ENCODE data around the gene PTGR2.
"Not testable (repeated sequence)": the region's sequence is repeated elsewhere in the genome, so short reads cannot be mapped to it uniquely, and the experiment has no call there.

The PTGR2 gene

DNA sequence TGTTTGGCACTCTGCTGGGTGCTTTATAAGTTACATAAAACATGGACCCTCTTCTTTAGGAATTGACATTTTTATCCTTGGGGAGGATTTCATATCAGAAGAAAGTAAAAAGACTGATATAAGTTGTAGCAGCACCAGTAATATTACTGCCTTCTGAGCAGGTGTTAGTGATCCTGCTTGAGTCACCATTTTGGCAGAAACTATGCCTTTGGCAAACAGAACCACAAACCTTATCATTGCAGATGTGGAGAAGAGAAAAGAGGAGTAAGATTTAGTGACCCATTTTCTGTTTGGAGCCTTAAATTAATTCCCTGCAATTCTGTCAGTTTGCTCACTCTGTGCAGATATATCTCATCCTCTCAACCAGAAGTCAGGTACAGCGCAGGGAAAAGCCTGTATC lies 58.0 kb downstream of the PTGR2 start:
- peak overlapping the region; percentile 43 for H3K27ac Mint-ChIP-seq
- peaks cover 12% of the 10 kb centered on the region for H3K9me3 Mint-ChIP-seq
- peaks cover 78% of the 10 kb centered on the region for H3K36me3 Mint-ChIP-seq (ENCODE audit: low read depth)
- no peak for DNase-seq
- H3K4me1 Mint-ChIP-seq, result no peaks in the 10 kb centered on the region
- no peaks in the 10 kb centered on the region for H3K27me3 Mint-ChIP-seq (ENCODE audit: low read depth, poor library complexity)
- no peak overlapping the region for H3K4me3 Mint-ChIP-seq
- TF ChIP-seq, protein P1, sequence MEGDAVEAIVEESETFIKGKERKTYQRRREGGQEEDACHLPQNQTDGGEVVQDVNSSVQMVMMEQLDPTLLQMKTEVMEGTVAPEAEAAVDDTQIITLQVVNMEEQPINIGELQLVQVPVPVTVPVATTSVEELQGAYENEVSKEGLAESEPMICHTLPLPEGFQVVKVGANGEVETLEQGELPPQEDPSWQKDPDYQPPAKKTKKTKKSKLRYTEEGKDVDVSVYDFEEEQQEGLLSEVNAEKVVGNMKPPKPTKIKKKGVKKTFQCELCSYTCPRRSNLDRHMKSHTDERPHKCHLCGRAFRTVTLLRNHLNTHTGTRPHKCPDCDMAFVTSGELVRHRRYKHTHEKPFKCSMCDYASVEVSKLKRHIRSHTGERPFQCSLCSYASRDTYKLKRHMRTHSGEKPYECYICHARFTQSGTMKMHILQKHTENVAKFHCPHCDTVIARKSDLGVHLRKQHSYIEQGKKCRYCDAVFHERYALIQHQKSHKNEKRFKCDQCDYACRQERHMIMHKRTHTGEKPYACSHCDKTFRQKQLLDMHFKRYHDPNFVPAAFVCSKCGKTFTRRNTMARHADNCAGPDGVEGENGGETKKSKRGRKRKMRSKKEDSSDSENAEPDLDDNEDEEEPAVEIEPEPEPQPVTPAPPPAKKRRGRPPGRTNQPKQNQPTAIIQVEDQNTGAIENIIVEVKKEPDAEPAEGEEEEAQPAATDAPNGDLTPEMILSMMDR (IDR thresholded peaks at IDR 0.05), result no peak

DNA sequence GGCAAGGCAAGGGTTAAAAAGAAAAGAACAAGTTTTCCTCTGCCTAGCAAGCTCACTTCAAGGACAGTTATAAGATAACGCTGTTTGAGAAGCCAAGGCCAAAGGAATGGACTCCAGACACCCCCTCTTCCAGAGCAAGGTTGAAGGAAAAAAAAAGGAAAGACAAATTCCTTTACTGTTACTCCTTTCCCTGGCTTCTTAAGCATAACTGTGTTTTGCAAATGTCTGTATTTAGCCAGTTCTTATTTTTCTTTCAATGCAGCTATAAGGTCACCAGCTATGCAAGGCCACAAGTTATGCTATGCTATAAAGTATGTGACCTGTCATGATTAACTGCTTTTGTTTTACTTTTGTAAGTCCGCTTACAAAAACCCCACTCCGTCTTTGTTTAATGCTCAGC lies 61.6 kb downstream of the PTGR2 start:
- H3K27ac Mint-ChIP-seq, result no peak overlapping the region
- H3K36me3 Mint-ChIP-seq (ENCODE audit: low read depth), result peaks cover 71% of the 10 kb centered on the region
- no peak overlapping the region for H3K4me3 Mint-ChIP-seq
- H3K4me1 Mint-ChIP-seq, result no peaks in the 10 kb centered on the region
- TF ChIP-seq, protein P1 (IDR thresholded peaks at IDR 0.05), result no peak
- peaks cover 12% of the 10 kb centered on the region for H3K9me3 Mint-ChIP-seq
- H3K27me3 Mint-ChIP-seq (ENCODE audit: low read depth, poor library complexity), result no peaks in the 10 kb centered on the region
- no peak for DNase-seq

DNA sequence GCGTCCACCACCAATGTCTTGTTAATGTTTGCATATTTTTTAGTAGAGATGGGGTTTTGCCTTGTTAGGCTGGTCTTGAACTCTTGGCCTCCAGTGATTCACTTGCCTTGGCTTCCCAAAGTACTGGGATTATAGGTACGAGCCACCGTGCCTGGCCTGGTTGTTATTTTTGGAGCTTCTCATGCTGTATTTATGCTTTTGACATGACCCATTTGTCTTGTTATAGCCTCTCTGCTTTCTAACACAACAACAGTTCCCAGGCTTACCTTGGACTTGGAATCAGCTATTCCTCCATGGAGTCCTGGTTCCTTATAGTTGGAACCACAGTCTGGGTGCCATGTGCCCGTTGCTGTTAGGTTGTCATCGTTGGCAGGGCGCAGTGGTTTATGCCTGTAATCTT lies 64.7 kb downstream of the PTGR2 start:
- TF ChIP-seq, protein P1 (IDR thresholded peaks at IDR 0.05), result no peak
- no peaks in the 10 kb centered on the region for H3K27me3 Mint-ChIP-seq (ENCODE audit: low read depth, poor library complexity)
- H3K9me3 Mint-ChIP-seq, result peaks cover 12% of the 10 kb centered on the region
- no peak for DNase-seq
- H3K4me1 Mint-ChIP-seq, result no peaks in the 10 kb centered on the region
- no peak overlapping the region for H3K4me3 Mint-ChIP-seq
- H3K27ac Mint-ChIP-seq, result peak overlapping the region; percentile 32
- H3K36me3 Mint-ChIP-seq (ENCODE audit: low read depth), result peaks cover 59% of the 10 kb centered on the region

DNA sequence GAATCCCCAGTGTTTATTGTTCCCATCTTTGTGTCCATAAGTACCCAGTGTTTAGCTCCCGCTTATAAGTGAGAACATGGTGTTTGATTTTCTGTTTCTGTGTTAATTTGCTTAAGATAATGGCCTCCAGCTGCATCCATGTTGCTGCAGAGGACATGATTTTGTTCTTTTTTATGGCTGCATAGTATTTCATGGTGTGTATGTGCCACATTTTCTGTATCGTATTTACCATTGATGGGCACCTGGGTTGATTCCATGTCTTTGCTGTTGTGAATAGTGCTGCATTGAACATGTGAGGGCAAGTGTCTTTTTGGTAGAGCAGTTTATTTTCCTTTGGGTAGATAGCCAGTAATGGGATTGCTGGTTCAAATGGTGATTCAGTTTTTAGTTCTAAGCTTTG lies 67.8 kb downstream of the PTGR2 start:
- H3K36me3 Mint-ChIP-seq (ENCODE audit: low read depth), result peaks cover 54% of the 10 kb centered on the region
- H3K9me3 Mint-ChIP-seq; H3K27me3 Mint-ChIP-seq (ENCODE audit: low read depth, poor library complexity); H3K4me3 Mint-ChIP-seq; H3K4me1 Mint-ChIP-seq; H3K27ac Mint-ChIP-seq; DNase-seq: not testable (repeated sequence)

DNA sequence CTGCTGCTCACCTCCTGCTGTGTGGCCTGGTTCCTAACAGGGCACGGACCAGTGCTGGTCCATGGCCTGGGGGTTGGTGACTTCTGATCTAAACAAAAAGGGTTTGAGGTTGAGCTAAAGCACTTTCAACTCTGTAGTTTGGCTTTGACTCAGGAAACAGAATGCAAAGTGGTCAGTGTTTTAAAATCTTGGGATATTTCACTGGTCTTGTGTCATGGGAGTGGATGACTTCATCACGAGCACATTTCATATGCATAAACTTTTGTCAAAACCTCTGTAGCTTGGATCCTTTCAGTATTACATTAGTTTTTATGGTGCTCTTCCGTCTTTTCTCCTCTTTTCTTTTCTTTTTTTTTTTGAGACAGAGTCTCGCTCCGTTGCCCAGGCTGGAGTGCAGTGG lies 72.7 kb downstream of the PTGR2 start:
- no peaks in the 10 kb centered on the region for H3K27me3 Mint-ChIP-seq (ENCODE audit: low read depth, poor library complexity)
- no peak overlapping the region for H3K27ac Mint-ChIP-seq
- peaks cover 75% of the 10 kb centered on the region for H3K36me3 Mint-ChIP-seq (ENCODE audit: low read depth)
- TF ChIP-seq, protein P1 (IDR thresholded peaks at IDR 0.05), result no peak
- no peaks in the 10 kb centered on the region for H3K4me1 Mint-ChIP-seq
- no peaks in the 10 kb centered on the region for H3K9me3 Mint-ChIP-seq
- DNase-seq, result no peak
- no peak overlapping the region for H3K4me3 Mint-ChIP-seq
